K562 (cell line): ENCODE results near the gene RHD.
"Not testable (repeated sequence)": the region's sequence is repeated elsewhere in the genome, so short reads cannot be mapped to it uniquely, and the experiment has no call there.

Source experiments
- ATF2 ChIP-seq: sonication (generic); formaldehyde crosslinking; IDR thresholded peaks from 2 replicates; pipeline ENCODE4 v1.8.1; 2022; ENCODE audit warnings: missing genetic modification reagents
- BRF1 ChIP-seq: IDR thresholded peaks from 3 replicates; pipeline ENCODE4 v1.6.1; 2011; ENCODE audit warnings: borderline replicate concordance, mild to moderate bottlenecking; ENCODE audit not compliant: insufficient read length; ENCODE audit errors: extremely low read depth
- CC2D1A ChIP-seq: fragments of 450-650 bp; IDR thresholded peaks from 2 replicates; pipeline ENCODE4 v1.6.1; 2017; ENCODE audit warnings: mild to moderate bottlenecking
- CTCF ChIP-seq, 3 experiments: IDR thresholded peaks in 2 of 3; conservative IDR thresholded peaks in 1 of 3; 2 replicates each; pipeline ENCODE4 v1.5.1; 2011 to 2012; ENCODE audit warnings: low read length in 3 of 3, mild to moderate bottlenecking in 3 of 3, control low read depth in 2 of 3, improper control_type of control experiment in 1 of 3, inconsistent platforms in 1 of 3, low read depth in 1 of 3, mixed read lengths in 1 of 3, moderate library complexity in 1 of 3; ENCODE audit not compliant: insufficient read depth in 2 of 3
- EZH2 ChIP-seq: IDR thresholded peaks from 2 replicates; pipeline ENCODE4 v1.6.1; 2012; ENCODE audit warnings: low read depth, mild to moderate bottlenecking, inconsistent platforms, low read length, borderline replicate concordance
- HMG20A ChIP-seq: fragments of 450-650 bp; formaldehyde crosslinking; conservative IDR thresholded peaks from 2 replicates; pipeline ENCODE4 v1.4.0; 2020; ENCODE audit warnings: mild to moderate bottlenecking, mixed read lengths
- HMGXB4 ChIP-seq: sonication (generic); formaldehyde crosslinking; IDR thresholded peaks from 2 replicates; pipeline ENCODE4 v1.8.1; 2023; ENCODE audit warnings: mild to moderate bottlenecking, missing genetic modification reagents
- KLF1 ChIP-seq: fragments of 450-650 bp; IDR thresholded peaks from 2 replicates; pipeline ENCODE4 v1.6.1; 2016; ENCODE audit warnings: missing genetic modification characterization, missing compliant biosample characterization
- PREB ChIP-seq: sonication (generic); formaldehyde crosslinking; IDR thresholded peaks from 2 replicates; pipeline ENCODE4 v1.8.1; 2023; ENCODE audit warnings: mild to moderate bottlenecking, missing genetic modification reagents
- SMARCC2 ChIP-seq: fragments of 450-650 bp; IDR thresholded peaks from 2 replicates; pipeline ENCODE4 v1.6.1; 2017; ENCODE audit warnings: antibody characterized with exemption, moderate library complexity, mild to moderate bottlenecking, low read depth
- SNRNP70 ChIP-seq: fragments of 200-400 bp; formaldehyde crosslinking; optimal IDR thresholded peaks from 2 replicates; pipeline ENCODE3; 2017; ENCODE audit warnings: low read depth, low read length
- ZFP36 ChIP-seq: fragments of 150-350 bp; IDR thresholded peaks from 2 replicates; pipeline ENCODE4 v1.6.1; 2018; ENCODE audit warnings: low read length, low read depth; ENCODE audit not compliant: partially characterized antibody
- ZNF134 ChIP-seq: fragments of 250-450 bp; sonication (Bioruptor Pico); conservative IDR thresholded peaks from 2 replicates; pipeline ENCODE4 v1.4.0; 2020
- ZNF232 ChIP-seq: sonication (generic); formaldehyde crosslinking; IDR thresholded peaks from 2 replicates; pipeline ENCODE4 v1.8.0; 2022; ENCODE audit warnings: mild to moderate bottlenecking, missing genetic modification reagents

- TF ChIP-seq PREB (CRISPR knock-in tag); EZH2; ZNF134; CTCF (IDR thresholded peaks at IDR 0.05 in 2 of 3, conservative IDR thresholded peaks at IDR 0.05 in 1 of 3; ENCODE audit: insufficient read depth in 2 of 3, low read depth in 1 of 3, low read length in 3 of 3); BRF1; KLF1 (tag); ATF2; HMGXB4 (CRISPR knock-in tag); HMG20A (CRISPR knock-in tag); SNRNP70; CC2D1A; ZFP36; ZNF232 (CRISPR knock-in tag); SMARCC2: not testable (repeated sequence)
Observed at GRCh38 chr1:25300729-25301128, 28.4 kb downstream of the RHD start.
